HAP-1 (cell line): Measurements from ENCODE around the gene NTSR1.

Source experiments
- DNase-seq, 2 experiments: peaks; one replicate each; pipeline ENCODE4 v3.0.0-alpha.2; 2016 to 2020; ENCODE audit warnings: low spot score in 2 of 2
- H3K27me3 ChIP-seq: fragments of 250-450 bp; sonication (Bioruptor Pico); 2 replicates; pipeline ENCODE4 v1.5.1; 2020; ENCODE audit warnings: low read depth, mild to moderate bottlenecking, moderate library complexity
- H3K36me3 ChIP-seq: fragments of 250-450 bp; sonication (Bioruptor Pico); replicated peaks from 2 replicates; pipeline ENCODE4 v1.5.1; 2020; ENCODE audit warnings: mild to moderate bottlenecking
- H3K4me1 ChIP-seq: fragments of 250-450 bp; sonication (Bioruptor Pico); 2 replicates; pipeline ENCODE4 v1.5.1; 2020; ENCODE audit warnings: mild to moderate bottlenecking
- H3K4me3 ChIP-seq: fragments of 250-450 bp; sonication (Bioruptor Pico); 2 replicates; pipeline ENCODE4 v1.5.1; 2020; ENCODE audit warnings: mild to moderate bottlenecking, moderate library complexity
- H3K9me3 ChIP-seq: fragments of 250-450 bp; sonication (Bioruptor Pico); 2 replicates; pipeline ENCODE4 v1.5.1; 2020; ENCODE audit warnings: mild to moderate bottlenecking, moderate library complexity
- in situ Hi-C: fragments of 300-500 bp; cut with MboI; formaldehyde crosslinking; loops from 3 replicates; pipeline ENCODE4 v1.14.3; 2020; ENCODE audit warnings: low sequenced_read_pairs, inconsistent platforms, mixed read lengths

The NTSR1 gene

GRCh38 chr20:62801284-62802010 is 92.8 kb downstream of the NTSR1 start:
- no peak for DNase-seq
- Histone ChIP-seq H3K27me3 (no peaks in the 10 kb centered on the region), H3K4me3 (no peak overlapping the region), H3K4me1 (peaks cover 9% of the 10 kb centered on the region; the same call in 1 of the 2 replicates), H3K36me3 (peaks cover 45% of the 10 kb centered on the region), H3K9me3 (no peaks in the 10 kb centered on the region)
- in situ Hi-C loops: no loop called here

- Histone ChIP-seq H3K36me3 (peaks cover 45% of the 10 kb centered on the region), H3K4me3 (no peak overlapping the region), H3K4me1 (peaks cover 10% of the 10 kb centered on the region; the same call in 1 of the 2 replicates), H3K9me3 (no peaks in the 10 kb centered on the region), H3K27me3 (no peaks in the 10 kb centered on the region)
- no peak for DNase-seq
- in situ Hi-C loops: no loop called here
These were observed 93.5 kb downstream of the NTSR1 start for GRCh38 chr20:62802026-62802712.

GRCh38 chr20:62804021-62804626 is 95.5 kb downstream of the NTSR1 start:
- H3K27me3 ChIP-seq: no peaks in the 10 kb centered on the region
- in situ Hi-C loops: no loop called here
- peaks cover 45% of the 10 kb centered on the region for H3K36me3 ChIP-seq
- H3K4me3 ChIP-seq: peak overlapping the region; percentile 23
- H3K9me3 ChIP-seq: no peaks in the 10 kb centered on the region
- H3K4me1 ChIP-seq: peaks cover 10% of the 10 kb centered on the region; the same call in 1 of the 2 replicates
- DNase-seq: no peak

- Histone ChIP-seq H3K4me3 (peak within 1 kb of the TSS; percentile 58), H3K27me3 (no peaks in the 10 kb centered on the region), H3K36me3 (peaks cover 45% of the 10 kb centered on the region), H3K9me3 (no peaks in the 10 kb centered on the region), H3K4me1 (peaks cover 10% of the 10 kb centered on the region; the same call in 1 of the 2 replicates)
- peak in 1 of 2 experiments; percentile 75 for DNase-seq
- in situ Hi-C loops: no loop called here
These were observed 96.1 kb downstream of the NTSR1 start, which contains the start of gene OGFR for GRCh38 chr20:62804627-62805154. OGFR (plus strand) TSS chr20:62804835; CDS start chr20:62804860, 25 bp downstream.

- H3K4me3 ChIP-seq: peak overlapping the region; percentile 58
- peaks cover 10% of the 10 kb centered on the region; the same call in 1 of the 2 replicates for H3K4me1 ChIP-seq
- H3K9me3 ChIP-seq: no peaks in the 10 kb centered on the region
- DNase-seq: peak in 1 of 2 experiments; percentile 56
- peaks cover 45% of the 10 kb centered on the region for H3K36me3 ChIP-seq
- no peaks in the 10 kb centered on the region for H3K27me3 ChIP-seq
- in situ Hi-C loops: no loop called here
These were observed 96.6 kb downstream of the NTSR1 start for GRCh38 chr20:62805155-62805710.

GRCh38 chr20:62805711-62806382 is 97.2 kb downstream of the NTSR1 start:
- Histone ChIP-seq H3K9me3 (no peaks in the 10 kb centered on the region), H3K4me1 (peaks cover 10% of the 10 kb centered on the region; the same call in 1 of the 2 replicates), H3K36me3 (peaks cover 45% of the 10 kb centered on the region), H3K27me3 (no peaks in the 10 kb centered on the region), H3K4me3 (peak overlapping the region; percentile 58)
- in situ Hi-C loops: no loop called here
- peak in 1 of 2 experiments; percentile 36 for DNase-seq

- in situ Hi-C loops: no loop called here
- peak overlapping the region; percentile 58 for H3K4me3 ChIP-seq
- no peaks in the 10 kb centered on the region for H3K9me3 ChIP-seq
- no peaks in the 10 kb centered on the region for H3K27me3 ChIP-seq
- H3K36me3 ChIP-seq: peaks cover 46% of the 10 kb centered on the region
- DNase-seq: no peak
- H3K4me1 ChIP-seq: peaks cover 10% of the 10 kb centered on the region; the same call in 1 of the 2 replicates
These were observed 97.9 kb downstream of the NTSR1 start for GRCh38 chr20:62806383-62807050.

- H3K4me1 ChIP-seq: peaks cover 10% of the 10 kb centered on the region; the same call in 1 of the 2 replicates
- no peak for DNase-seq
- in situ Hi-C loops: no loop called here
- no peaks in the 10 kb centered on the region for H3K27me3 ChIP-seq
- H3K36me3 ChIP-seq: peaks cover 56% of the 10 kb centered on the region
- H3K9me3 ChIP-seq: no peaks in the 10 kb centered on the region
- no peak overlapping the region for H3K4me3 ChIP-seq
These were observed 99.0 kb downstream of the NTSR1 start for GRCh38 chr20:62807444-62808210.

GRCh38 chr20:62808211-62808865 is 99.7 kb downstream of the NTSR1 start:
- in situ Hi-C loops: no loop called here
- Histone ChIP-seq H3K4me3 (no peak overlapping the region), H3K9me3 (no peaks in the 10 kb centered on the region), H3K27me3 (no peaks in the 10 kb centered on the region), H3K4me1 (peaks cover 10% of the 10 kb centered on the region; the same call in 1 of the 2 replicates), H3K36me3 (peaks cover 59% of the 10 kb centered on the region)
- peak; percentile 39 to 86 for DNase-seq

GRCh38 chr20:62809530-62810428 is 101.1 kb downstream of the NTSR1 start:
- in situ Hi-C loops: no loop called here

GRCh38 chr20:62811320-62811719 is 102.7 kb downstream of the NTSR1 start:
- Histone ChIP-seq H3K4me3 (no peak overlapping the region), H3K36me3 (peaks cover 60% of the 10 kb centered on the region), H3K4me1 (peaks cover 3% of the 10 kb centered on the region), H3K27me3 (no peaks in the 10 kb centered on the region), H3K9me3 (no peaks in the 10 kb centered on the region)
- DNase-seq: no peak
- in situ Hi-C loops: no loop called here

More at GRCh38 chr20:62809530-62810428, 101.1 kb downstream of the NTSR1 start:
- no peaks in the 10 kb centered on the region for H3K27me3 ChIP-seq
- DNase-seq: no peak
- H3K4me1 ChIP-seq: peaks cover 10% of the 10 kb centered on the region; the same call in 1 of the 2 replicates
- no peak overlapping the region for H3K4me3 ChIP-seq
- no peaks in the 10 kb centered on the region for H3K9me3 ChIP-seq
- H3K36me3 ChIP-seq: peaks cover 63% of the 10 kb centered on the region
